Measurements from ENCODE around the gene SNAPC1. TPM values are rescaled to one million over a fixed set of nuclear protein-coding genes. Genes with fewer than 3 reads are reported as not detected.

Gene SNAPC1
- total and polyA plus RNA-seq, 12 donors = 3.2 to 12.7 (median 7.5) TPM

DNA sequence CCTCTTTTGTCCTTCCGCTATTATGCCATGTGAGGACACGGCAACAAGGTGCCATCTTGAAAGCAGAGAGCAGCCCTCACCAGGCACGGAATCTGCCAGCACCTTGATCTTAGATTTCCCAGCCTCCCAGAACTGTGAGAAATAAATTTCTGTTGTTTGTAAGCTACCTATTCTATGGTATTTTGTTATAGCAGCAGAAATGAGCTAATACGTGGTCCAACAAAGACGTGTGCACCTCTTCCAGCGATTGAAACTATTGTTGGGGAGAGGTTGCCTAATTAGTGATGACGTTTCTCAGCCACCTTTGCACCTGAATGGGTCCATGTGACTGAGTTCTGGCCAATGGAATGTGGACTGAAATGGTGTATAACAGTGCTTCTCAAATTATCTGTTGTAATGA lies 2.3 kb upstream of the SNAPC1 start:
- intact Hi-C loops (cut with DNase I) = no loop called here
- H3K4me1 ChIP-seq (replicated peaks in 1 of 2) = peaks cover 8 to 24% of the 10 kb centered on the region in 2 donors
- TF ChIP-seq POLR2A (IDR thresholded peaks at IDR 0.05) = no peak
- TF ChIP-seq, protein P1, sequence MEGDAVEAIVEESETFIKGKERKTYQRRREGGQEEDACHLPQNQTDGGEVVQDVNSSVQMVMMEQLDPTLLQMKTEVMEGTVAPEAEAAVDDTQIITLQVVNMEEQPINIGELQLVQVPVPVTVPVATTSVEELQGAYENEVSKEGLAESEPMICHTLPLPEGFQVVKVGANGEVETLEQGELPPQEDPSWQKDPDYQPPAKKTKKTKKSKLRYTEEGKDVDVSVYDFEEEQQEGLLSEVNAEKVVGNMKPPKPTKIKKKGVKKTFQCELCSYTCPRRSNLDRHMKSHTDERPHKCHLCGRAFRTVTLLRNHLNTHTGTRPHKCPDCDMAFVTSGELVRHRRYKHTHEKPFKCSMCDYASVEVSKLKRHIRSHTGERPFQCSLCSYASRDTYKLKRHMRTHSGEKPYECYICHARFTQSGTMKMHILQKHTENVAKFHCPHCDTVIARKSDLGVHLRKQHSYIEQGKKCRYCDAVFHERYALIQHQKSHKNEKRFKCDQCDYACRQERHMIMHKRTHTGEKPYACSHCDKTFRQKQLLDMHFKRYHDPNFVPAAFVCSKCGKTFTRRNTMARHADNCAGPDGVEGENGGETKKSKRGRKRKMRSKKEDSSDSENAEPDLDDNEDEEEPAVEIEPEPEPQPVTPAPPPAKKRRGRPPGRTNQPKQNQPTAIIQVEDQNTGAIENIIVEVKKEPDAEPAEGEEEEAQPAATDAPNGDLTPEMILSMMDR (IDR thresholded peaks at IDR 0.05) = no peak

DNA sequence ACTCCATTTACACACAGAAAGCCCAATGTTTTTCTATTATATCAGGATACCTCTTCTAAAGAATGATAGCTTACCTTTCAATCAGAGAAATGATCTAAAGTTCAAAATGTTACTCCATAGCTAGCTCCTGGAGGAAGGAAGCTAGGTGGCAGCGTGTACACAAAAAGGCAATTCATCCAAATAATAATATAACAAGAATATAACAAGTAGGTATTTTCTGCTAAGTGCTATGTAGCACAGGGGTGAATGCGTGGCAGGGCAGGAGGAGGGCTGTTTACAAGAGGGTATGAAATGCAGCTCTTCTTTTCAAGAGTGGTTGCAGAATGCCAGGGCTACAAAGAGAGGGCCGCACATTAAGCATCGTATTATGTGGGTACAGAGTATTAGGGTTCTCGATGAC lies 663 bp upstream of the SNAPC1 start:
- intact Hi-C loops (cut with DNase I) = no loop called here
- WGBS, 4 donors = 35 to 52% (median 44%) methylated on average over 5 of the region's 5 CpGs
- Histone ChIP-seq H3K27ac (peak overlapping the region; percentile 68 to 95 (median 75)), H3K4me3 (peak overlapping the region in 2 of 4 donors; percentile 75 to 90), H3K27me3 (no peaks in the 10 kb centered on the region), H3K9me3 (replicated peaks in 1 of 3) (no peaks in the 10 kb centered on the region), H3K4me1 (replicated peaks in 1 of 2) (peaks cover 8 to 38% of the 10 kb centered on the region in 2 donors), H3K36me3 (replicated peaks in 1 of 2) (no peaks in the 10 kb centered on the region)
- DNase-seq = peak in 1 of 7 donors; percentile 56
- TF ChIP-seq, protein P1 (IDR thresholded peaks at IDR 0.05) = no peak

More for the DNA sequence above, 2.3 kb upstream of the SNAPC1 start:
- DNase-seq = no peak
- no peak overlapping the region for H3K4me3 ChIP-seq
- H3K27ac ChIP-seq = no peak overlapping the region
- no peaks in the 10 kb centered on the region for H3K36me3 ChIP-seq (replicated peaks in 1 of 2)
- H3K9me3 ChIP-seq (replicated peaks in 1 of 3) = no peaks in the 10 kb centered on the region
- H3K27me3 ChIP-seq = no peaks in the 10 kb centered on the region
- 66 to 94% (median 89%) methylated on average over 7 of the region's 7 CpGs for WGBS, 4 donors

DNA sequence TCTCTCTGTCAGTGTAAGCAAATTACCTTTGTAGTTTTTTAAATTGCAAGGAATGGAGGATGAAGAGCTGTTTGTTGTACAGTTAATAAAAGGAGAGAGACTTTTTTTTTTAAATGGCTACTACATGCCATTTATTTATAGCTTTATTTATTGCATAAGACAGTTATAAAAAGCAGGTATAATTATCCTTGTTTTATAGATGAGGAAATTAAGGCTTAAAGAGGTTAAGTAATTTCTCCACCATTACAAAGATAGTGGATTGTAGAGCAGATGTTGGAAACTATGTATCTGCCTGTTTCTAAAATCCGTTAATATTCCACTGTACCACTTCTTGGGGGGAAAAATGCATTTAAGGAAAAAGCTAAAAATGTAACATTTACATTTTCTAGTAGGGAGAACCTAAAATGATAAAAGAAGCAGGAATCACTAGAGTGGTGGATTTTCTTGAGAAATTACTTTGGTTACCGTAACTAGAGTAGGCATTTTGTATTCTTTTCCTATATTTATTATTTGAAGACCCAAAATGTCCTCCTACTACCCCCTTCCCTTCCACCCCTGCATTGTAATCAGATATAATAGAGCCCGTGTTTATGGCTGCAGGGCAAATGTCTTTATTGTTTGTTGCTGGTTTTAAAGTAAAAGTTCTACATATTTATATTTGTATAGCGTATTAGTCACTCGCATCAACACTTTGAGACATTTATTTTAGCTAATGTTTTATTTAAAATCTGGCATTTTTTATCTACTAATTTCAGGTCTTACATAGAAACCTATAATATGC lies 2.3 kb downstream of the SNAPC1 start:
- peak overlapping the region in 1 of 4 donors; percentile 4 for H3K4me3 ChIP-seq
- intact Hi-C loops (cut with DNase I) = no loop called here
- TF ChIP-seq, protein P1 (IDR thresholded peaks at IDR 0.05) = no peak
- no peak for TF ChIP-seq POLR2A (IDR thresholded peaks at IDR 0.05)
- WGBS, 4 donors = 69 to 84% (median 78%) methylated on average over 5 of the region's 5 CpGs
- peaks cover 0 to 8% of the 10 kb centered on the region in 2 donors for H3K36me3 ChIP-seq (replicated peaks in 1 of 2)
- H3K4me1 ChIP-seq (replicated peaks in 1 of 2) = peaks cover 8 to 41% of the 10 kb centered on the region in 2 donors
- H3K27me3 ChIP-seq = no peaks in the 10 kb centered on the region
- peak overlapping the region in 1 of 5 donors; percentile 22 for H3K27ac ChIP-seq
- H3K9me3 ChIP-seq (replicated peaks in 1 of 3) = no peaks in the 10 kb centered on the region
- DNase-seq = no peak

DNA sequence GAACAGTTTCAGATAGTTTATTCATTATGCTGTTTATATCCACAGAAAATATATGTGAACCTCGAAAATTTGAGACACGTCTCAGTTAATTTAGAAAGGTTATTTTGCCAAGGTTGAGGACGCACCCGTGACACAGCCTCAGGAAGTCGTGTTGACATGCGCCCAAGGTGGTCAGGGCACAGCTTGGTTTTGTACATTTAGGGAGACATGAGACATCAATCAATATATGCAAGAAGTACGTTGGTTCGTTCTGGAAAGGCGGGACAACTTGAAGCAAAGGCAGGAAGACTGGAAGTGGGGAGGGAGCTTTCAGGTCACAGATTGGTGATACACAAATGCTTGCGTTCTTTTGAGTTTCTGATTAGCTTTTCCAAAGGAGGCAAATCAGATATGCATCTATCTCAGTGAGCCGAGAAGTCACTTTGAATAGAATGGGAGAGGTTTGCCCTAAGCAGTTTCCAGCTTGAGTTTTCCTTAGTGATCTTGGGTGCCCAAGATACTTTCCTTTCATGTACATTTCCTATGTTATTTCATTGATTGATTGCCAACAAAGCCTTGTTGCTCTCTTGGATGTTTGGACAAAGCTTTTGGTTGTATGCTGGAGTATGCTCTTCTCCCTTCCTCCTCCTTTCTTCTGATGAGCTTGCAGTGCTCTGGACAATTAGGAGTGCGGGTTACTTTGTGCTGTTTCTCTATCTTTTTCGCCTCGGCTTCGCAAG lies 3.2 kb downstream of the SNAPC1 start:
- Histone ChIP-seq H3K4me1 (replicated peaks in 1 of 2) (peaks cover 8 to 41% of the 10 kb centered on the region in 2 donors), H3K9me3 (replicated peaks in 1 of 3) (no peaks in the 10 kb centered on the region), H3K27me3 (no peaks in the 10 kb centered on the region), H3K4me3 (peak overlapping the region in 1 of 4 donors; percentile 30), H3K36me3 (replicated peaks in 1 of 2) (peaks cover 0 to 15% of the 10 kb centered on the region in 2 donors), H3K27ac (peak overlapping the region in 2 of 5 donors; percentile 14 to 47)
- TF ChIP-seq, protein P1 (IDR thresholded peaks at IDR 0.05) = no peak
- peak in 1 of 2 donors; percentile 4 for TF ChIP-seq POLR2A (IDR thresholded peaks at IDR 0.05)
- 45 to 56% (median 52%) methylated on average over 15 of the region's 15 CpGs for WGBS, 4 donors
- peak in 3 of 7 donors; percentile 36 to 55 (median 51) for DNase-seq
- intact Hi-C loops (cut with DNase I) = no loop called here
